ENCODE results near the gene HIVEP3. TPM values are rescaled to one million over a fixed set of nuclear protein-coding genes. Genes with fewer than 3 reads are reported as not detected.

HIVEP3 gene
- total RNA-seq, 1 experiment from 2014 or later: 0.32 TPM

- DNase-seq (ENCODE audit: low read depth, low spot score): no peak
- in situ Hi-C loops (cut with HindIII; ENCODE audit: low pct_unique_long_range_greater_than_20kb, low sequenced_read_pairs): no loop called here
Observed at GRCh38 chr1:41468122-41468762, 450.5 kb downstream of the HIVEP3 start.

- DNase-seq (ENCODE audit: low read depth, low spot score): no peak
- in situ Hi-C loops (cut with HindIII; ENCODE audit: low pct_unique_long_range_greater_than_20kb, low sequenced_read_pairs): no loop called here
Observed at GRCh38 chr1:41467673-41468072, 451.0 kb downstream of the HIVEP3 start.

GRCh38 chr1:41466146-41466545 is 452.6 kb downstream of the HIVEP3 start:
- in situ Hi-C loops (cut with HindIII; ENCODE audit: low pct_unique_long_range_greater_than_20kb, low sequenced_read_pairs): no loop called here
- DNase-seq (ENCODE audit: low read depth, low spot score): no peak

GRCh38 chr1:41465741-41466140 is 453.0 kb downstream of the HIVEP3 start:
- in situ Hi-C loops (cut with HindIII; ENCODE audit: low pct_unique_long_range_greater_than_20kb, low sequenced_read_pairs): no loop called here
- DNase-seq (ENCODE audit: low read depth, low spot score): no peak

GRCh38 chr1:41464885-41465284 is 453.8 kb downstream of the HIVEP3 start:
- no peak for DNase-seq (ENCODE audit: low read depth, low spot score)

GRCh38 chr1:41463516-41463915 is 455.2 kb downstream of the HIVEP3 start:
- DNase-seq (ENCODE audit: low read depth, low spot score): no peak
- in situ Hi-C loops (cut with HindIII; ENCODE audit: low pct_unique_long_range_greater_than_20kb, low sequenced_read_pairs): no loop called here

More at GRCh38 chr1:41464885-41465284, 453.8 kb downstream of the HIVEP3 start:
- in situ Hi-C loops (cut with HindIII; ENCODE audit: low pct_unique_long_range_greater_than_20kb, low sequenced_read_pairs): no loop called here

GRCh38 chr1:41462680-41463004 is 456.1 kb downstream of the HIVEP3 start:
- in situ Hi-C loops (cut with HindIII; ENCODE audit: low pct_unique_long_range_greater_than_20kb, low sequenced_read_pairs): no loop called here
- no peak for DNase-seq (ENCODE audit: low read depth, low spot score)

- no peak for DNase-seq (ENCODE audit: low read depth, low spot score)
- in situ Hi-C loops (cut with HindIII; ENCODE audit: low pct_unique_long_range_greater_than_20kb, low sequenced_read_pairs): no loop called here
Observed at GRCh38 chr1:41461790-41462679, 456.7 kb downstream of the HIVEP3 start.

GRCh38 chr1:41456847-41457540 is 461.7 kb downstream of the HIVEP3 start:
- in situ Hi-C loops (cut with HindIII; ENCODE audit: low pct_unique_long_range_greater_than_20kb, low sequenced_read_pairs): no loop called here
- DNase-seq (ENCODE audit: low read depth, low spot score): no peak

Small RNA genes lying within 50 kb of the gene (small RNA-seq; reads per million reads assigned to genes)
- 0 to 0.19 reads per million in 2 experiments for gene RNA5SP45

Other genes starting within 250 kb of the HIVEP3 start
- not detected in 2 replicates for gene GUCA2B, start 234.5 kb upstream of the HIVEP3 start, total RNA-seq (2014; rRNA removed; shearing (Covaris generic))
- gene GUCA2A, start 245.8 kb upstream of the HIVEP3 start, total RNA-seq (2014; rRNA removed; shearing (Covaris generic)): not detected in 2 replicates